OCI-LY7 (cell line): ENCODE measurements around the gene MTLN. TPM values are rescaled to one million over a fixed set of nuclear protein-coding genes. Genes with fewer than 3 reads are reported as not detected.
"Not testable (repeated sequence)": the region's sequence is repeated elsewhere in the genome, so short reads cannot be mapped to it uniquely, and the experiment has no call there.

ENCODE experiments used
- BruUV-seq: library from RNA; stranded (reverse); fragments of 400-500 nt; replicated peaks from 2 replicates; lab custom pipeline; 2021; lab: Mats Ljungman, UMichigan
- CTCF ChIA-PET: fragments of 300-600 bp; sonication (Branson Sonifier 250); formaldehyde crosslinking; loops from one replicate; lab custom pipeline; 2022; ENCODE audit warnings: antibody characterized with exemption; ENCODE audit not compliant: unreplicated experiment; lab: Charles Lee
- POLR2A ChIA-PET: fragments of 300-600 bp; sonication (Branson Sonifier 250); formaldehyde crosslinking; loops from one replicate; lab custom pipeline; 2022; ENCODE audit warnings: antibody characterized with exemption; lab: Charles Lee
- DNase-seq: peaks from one replicate; pipeline ENCODE4 v3.0.0-alpha.2; 2015; ENCODE audit warnings: low spot score
- H2AFZ ChIP-seq: fragments of 200-600 bp; sonication (generic), shearing (Covaris generic); 2 replicates; pipeline ENCODE4 v1.6.1; 2014; ENCODE audit warnings: mild to moderate bottlenecking, antibody characterized with exemption, low read length, moderate library complexity
- H3K27ac ChIP-seq: fragments of 200-600 bp; sonication (generic); 2 replicates; pipeline ENCODE4 v1.5.1; 2014; ENCODE audit warnings: mixed run types, low read depth, mild to moderate bottlenecking, moderate library complexity, low read length, inconsistent platforms; ENCODE audit not compliant: poor library complexity, severe bottlenecking
- H3K36me3 ChIP-seq: fragments of 200-600 bp; sonication (generic); 2 replicates; pipeline ENCODE4 v1.6.1; 2014; ENCODE audit warnings: mild to moderate bottlenecking, antibody characterized with exemption, low read length, moderate library complexity, mixed read lengths; ENCODE audit not compliant: insufficient read depth
- H3K4me1 ChIP-seq: fragments of 200-600 bp; sonication (generic); 2 replicates; pipeline ENCODE4 v1.5.1; 2014; ENCODE audit warnings: mild to moderate bottlenecking, low read length; ENCODE audit not compliant: insufficient read depth, poor library complexity, severe bottlenecking
- H3K4me2 ChIP-seq: fragments of 200-600 bp; sonication (generic); 2 replicates; pipeline ENCODE4 v1.6.1; 2014; ENCODE audit warnings: mild to moderate bottlenecking, low read length
- H3K4me3 ChIP-seq: fragments of 200-600 bp; sonication (generic); 2 replicates; pipeline ENCODE4 v1.5.1; 2014; ENCODE audit warnings: mild to moderate bottlenecking, low read depth, low read length; ENCODE audit not compliant: poor library complexity, severe bottlenecking
- H3K79me2 ChIP-seq: fragments of 200-600 bp; sonication (generic); 2 replicates; pipeline ENCODE4 v1.6.1; 2016; ENCODE audit warnings: low read depth, mild to moderate bottlenecking, low read length, moderate library complexity, mixed read lengths; ENCODE audit not compliant: insufficient read depth
- H3K9me2 ChIP-seq: fragments of 200-600 bp; sonication (generic); 2 replicates; pipeline ENCODE4 v1.6.1; 2016; ENCODE audit warnings: mild to moderate bottlenecking, low read length, mixed read lengths; ENCODE audit not compliant: insufficient read depth
- H3K9me3 ChIP-seq: fragments of 200-600 bp; sonication (generic); 2 replicates; pipeline ENCODE4 v1.6.1; 2014; ENCODE audit warnings: mild to moderate bottlenecking, mixed run types, low read length, mixed read lengths
- H4K20me1 ChIP-seq: fragments of 200-600 bp; sonication (generic); 2 replicates; pipeline ENCODE4 v1.6.1; 2014; ENCODE audit warnings: mild to moderate bottlenecking, antibody characterized with exemption, low read length, moderate library complexity, mixed read lengths; ENCODE audit not compliant: insufficient read depth
- CTCF ChIP-seq: fragments of 200-600 bp; sonication (generic); conservative IDR thresholded peaks from 2 replicates; pipeline ENCODE4 v1.5.1; 2014; ENCODE audit warnings: mild to moderate bottlenecking, antibody characterized with exemption, low read length, moderate library complexity, mixed read lengths
- EZH2phosphoT487 ChIP-seq: fragments of 200-600 bp; sonication (generic); IDR thresholded peaks from 2 replicates; pipeline ENCODE4 v1.6.1; 2018; ENCODE audit warnings: low read depth, borderline replicate concordance, mild to moderate bottlenecking, mixed run types, antibody characterized with exemption, low read length, moderate library complexity, mixed read lengths
- intact Hi-C: fragments of 100-400 bp; cut with micrococcal nuclease; formaldehyde crosslinking; loops from one replicate; pipeline ENCODE4 v1.10.0; 2022; ENCODE audit not compliant: unreplicated experiment
- total RNA-seq, 2 experiments: library from RNA; depleted of rRNA in 1 of 2; stranded (reverse); fragments of >200 nt in 1 of 2; shearing (Covaris generic) in 1 of 2; gene quantifications; 2 replicates each; pipeline ENCODE4 v1.2.3, GENCODE V29; 2014 to 2022

The MTLN gene
- total RNA-seq, 2 experiments from 2014 or later: 0.69 to 8.5 TPM

GRCh38 chr2:110243283-110243682 lies 30.9 kb upstream of the MTLN start:
- DNase-seq: not testable (repeated sequence)

GRCh38 chr2:110234514-110234913 lies 22.2 kb upstream of the MTLN start:
- H3K9me3 ChIP-seq, POLR2A ChIA-PET, H3K4me2 ChIP-seq, DNase-seq, H3K9me2 ChIP-seq, intact Hi-C loops, H3K4me3 ChIP-seq, BruUV-seq, H3K27ac ChIP-seq, H3K79me2 ChIP-seq, CTCF ChIA-PET, H3K4me1 ChIP-seq, H2AFZ ChIP-seq, H3K36me3 ChIP-seq, H4K20me1 ChIP-seq: not testable (repeated sequence)

More at GRCh38 chr2:110243283-110243682, 30.9 kb upstream of the MTLN start:
- H4K20me1 ChIP-seq, H3K4me3 ChIP-seq, H3K9me2 ChIP-seq, H3K4me2 ChIP-seq, H3K4me1 ChIP-seq, H3K36me3 ChIP-seq, intact Hi-C loops, POLR2A ChIA-PET, H2AFZ ChIP-seq, H3K79me2 ChIP-seq, H3K27ac ChIP-seq, BruUV-seq, CTCF ChIA-PET, H3K9me3 ChIP-seq: not testable (repeated sequence)

- H4K20me1 ChIP-seq, H3K4me2 ChIP-seq, H3K36me3 ChIP-seq, POLR2A ChIA-PET, H2AFZ ChIP-seq, H3K9me3 ChIP-seq, H3K79me2 ChIP-seq, BruUV-seq, H3K27ac ChIP-seq, H3K4me3 ChIP-seq, intact Hi-C loops, CTCF ChIA-PET, H3K4me1 ChIP-seq, H3K9me2 ChIP-seq, DNase-seq: not testable (repeated sequence)
These were observed 17.5 kb upstream of the MTLN start for GRCh38 chr2:110229886-110230285.

- intact Hi-C loops, H3K4me3 ChIP-seq, H3K27ac ChIP-seq, H3K4me2 ChIP-seq, H3K9me2 ChIP-seq, POLR2A ChIA-PET, H3K4me1 ChIP-seq, H3K79me2 ChIP-seq, H2AFZ ChIP-seq, H4K20me1 ChIP-seq, H3K9me3 ChIP-seq, CTCF ChIA-PET, DNase-seq, BruUV-seq, H3K36me3 ChIP-seq: not testable (repeated sequence)
These were observed 10.3 kb upstream of the MTLN start for GRCh38 chr2:110222626-110223025.

- Histone ChIP-seq H3K9me2 (no peaks in the 10 kb centered on the region), H3K27ac (no peak overlapping the region), H4K20me1 (no peaks in the 10 kb centered on the region), H3K4me1 (no peaks in the 10 kb centered on the region), H2AFZ (no peak overlapping the region), H3K4me3 (no peak overlapping the region), H3K36me3 (no peaks in the 10 kb centered on the region), H3K9me3 (no peaks in the 10 kb centered on the region), H3K4me2 (no peak overlapping the region), H3K79me2 (no peaks in the 10 kb centered on the region)
- intact Hi-C loops: no loop called here
- POLR2A ChIA-PET: no interaction called here
- CTCF ChIA-PET: no interaction called here
- no peak for TF ChIP-seq CTCF
- no peak for TF ChIP-seq EZH2phosphoT487
- no TSS peak for BruUV-seq
- no peak for DNase-seq
These were observed 9.6 kb upstream of the MTLN start for GRCh38 chr2:110221938-110222337.
